CD4-positive, alpha-beta T cell (primary cell): Measurements from ENCODE around the gene CELF4. TPM values are rescaled to one million over a fixed set of nuclear protein-coding genes. Genes with fewer than 3 reads are reported as not detected.

Source experiments
- ATAC-seq: fragments of 200-7000 bp; cut with Tn5 transposase; one replicate; pipeline ENCODE4 v1.10.0; 2022; ENCODE audit warnings: mild to moderate bottlenecking; ENCODE audit not compliant: poor library complexity
- CTCF ChIA-PET: fragments of 350-600 bp; sonication (Branson Sonifier 250); formaldehyde crosslinking; loops from one replicate; lab custom pipeline; 2021; ENCODE audit warnings: antibody characterized with exemption, inconsistent platforms; lab: Charles Lee
- POLR2A ChIA-PET: fragments of 350-600 bp; sonication (Branson Sonifier 250); formaldehyde crosslinking; loops from one replicate; lab custom pipeline; 2021; ENCODE audit warnings: antibody characterized with exemption, inconsistent platforms; lab: Charles Lee
- DNase-seq, 14 experiments: peaks; one replicate each; pipeline ENCODE4 v3.0.0-alpha.2; 2013 to 2020; ENCODE audit warnings: mixed read lengths in 2 of 14
- H3K27ac ChIP-seq, 2 donors: one replicate each; pipeline versions ENCODE4 v1.5.1 to v1.7.0; 2013; ENCODE audit warnings: low read length in 2 of 2, low read depth in 1 of 2, mild to moderate bottlenecking in 1 of 2
- H3K27me3 ChIP-seq, 2 experiments: 1 replicate in 1 of 2; 2 replicates in 1 of 2; pipeline versions ENCODE4 v1.6.1 to v1.7.0; 2013; ENCODE audit warnings: low read length in 2 of 2, control low read depth in 1 of 2, mild to moderate bottlenecking in 1 of 2, moderate library complexity in 1 of 2; ENCODE audit not compliant: insufficient read depth in 2 of 2, control insufficient read depth in 1 of 2
- H3K36me3 ChIP-seq: one replicate; pipeline ENCODE4 v1.6.1; 2013; ENCODE audit warnings: low read length, control low read depth; ENCODE audit not compliant: insufficient read depth
- H3K4me1 ChIP-seq: one replicate; pipeline ENCODE4 v1.6.1; 2013; ENCODE audit warnings: low read length, control low read depth; ENCODE audit not compliant: insufficient read depth
- H3K4me3 ChIP-seq: one replicate; pipeline ENCODE4 v1.5.1; 2013; ENCODE audit warnings: mild to moderate bottlenecking, low read length, moderate library complexity
- H3K9me3 ChIP-seq, 2 experiments: 1 replicate in 1 of 2; 2 replicates in 1 of 2; pipeline versions ENCODE4 v1.6.1 to v1.7.0; 2013; ENCODE audit warnings: low read length in 2 of 2, mild to moderate bottlenecking in 2 of 2, control low read depth in 1 of 2, moderate library complexity in 1 of 2; ENCODE audit not compliant: control insufficient read depth in 1 of 2, insufficient read depth in 1 of 2
- H3K27ac Mint-ChIP-seq: one replicate; pipeline ENCODE4 v1.8.0; 2020; ENCODE audit warnings: mixed read lengths
- H3K27me3 Mint-ChIP-seq: one replicate; pipeline ENCODE4 v1.8.0; 2021; ENCODE audit warnings: mixed read lengths
- H3K36me3 Mint-ChIP-seq: one replicate; pipeline ENCODE4 v1.8.0; 2021; ENCODE audit warnings: low read depth, mixed read lengths
- H3K4me1 Mint-ChIP-seq: one replicate; pipeline ENCODE4 v1.8.0; 2021; ENCODE audit warnings: low read depth, mixed read lengths
- H3K4me3 Mint-ChIP-seq: one replicate; pipeline ENCODE4 v1.8.0; 2020; ENCODE audit warnings: mild to moderate bottlenecking, mixed read lengths
- H3K9me3 Mint-ChIP-seq: one replicate; pipeline ENCODE4 v1.8.0; 2020; ENCODE audit warnings: mixed read lengths
- intact Hi-C, 2 experiments: fragments of 100-400 bp; cut with DNase I in 1 of 2; cut with micrococcal nuclease in 1 of 2; formaldehyde crosslinking; loops; one replicate each; pipeline versions ENCODE4 v1.15.1 to v1.9.0; 2023 to 2025; cut with DNase I, micrococcal nuclease
- total RNA-seq, 174 experiments: library from RNA in 2 of 174; stranded (reverse) in 2 of 174; gene quantifications; one replicate each; pipeline ENCODE4 v1.2.3 and lab custom pipeline; 2021 to 2026
- TF ChIP-seq, protein P1 (sequence below): fragments of 200-600 bp; IDR thresholded peaks from one replicate; pipeline ENCODE4 v1.8.0; 2022; ENCODE audit warnings: antibody characterized with exemption, mild to moderate bottlenecking

CELF4 gene
- total RNA-seq, 2 experiments from 2014 or later, result not detected

DNA sequence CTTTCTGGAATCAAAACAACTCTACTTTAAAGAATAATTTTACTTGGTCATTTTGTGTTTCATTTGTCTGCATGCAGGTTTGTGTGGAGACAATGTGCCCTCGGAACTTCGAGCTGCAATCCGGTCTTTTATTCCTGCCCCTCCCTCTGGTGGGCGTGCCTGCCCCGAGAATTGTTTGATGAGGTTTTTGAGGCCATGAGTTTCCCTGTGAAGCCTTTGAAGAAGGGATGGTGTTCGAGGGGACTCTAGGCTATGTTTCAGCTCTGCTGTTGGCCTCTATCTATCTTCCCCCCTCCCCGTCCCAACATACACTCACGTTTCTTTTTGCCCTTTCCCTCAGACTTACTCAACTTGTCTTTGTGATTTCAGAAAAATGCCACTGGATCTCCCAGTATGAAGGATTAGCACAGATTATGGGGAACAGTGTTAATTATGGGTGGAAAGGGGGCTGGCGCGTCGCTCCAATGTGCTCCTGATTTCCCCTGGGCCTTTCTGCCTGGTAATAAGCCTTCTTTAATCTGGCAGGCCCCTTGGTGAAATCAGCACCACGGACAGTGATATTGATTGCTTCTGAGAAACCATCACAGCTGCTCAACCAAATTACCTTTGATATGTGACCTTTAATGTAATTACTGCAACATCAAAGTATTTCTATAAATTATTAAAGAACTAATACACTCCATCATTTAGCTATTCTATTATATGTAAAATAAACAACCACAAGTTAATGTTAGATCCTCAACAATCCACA is 82.2 kb downstream of the CELF4 start:
- TF ChIP-seq, protein P1, sequence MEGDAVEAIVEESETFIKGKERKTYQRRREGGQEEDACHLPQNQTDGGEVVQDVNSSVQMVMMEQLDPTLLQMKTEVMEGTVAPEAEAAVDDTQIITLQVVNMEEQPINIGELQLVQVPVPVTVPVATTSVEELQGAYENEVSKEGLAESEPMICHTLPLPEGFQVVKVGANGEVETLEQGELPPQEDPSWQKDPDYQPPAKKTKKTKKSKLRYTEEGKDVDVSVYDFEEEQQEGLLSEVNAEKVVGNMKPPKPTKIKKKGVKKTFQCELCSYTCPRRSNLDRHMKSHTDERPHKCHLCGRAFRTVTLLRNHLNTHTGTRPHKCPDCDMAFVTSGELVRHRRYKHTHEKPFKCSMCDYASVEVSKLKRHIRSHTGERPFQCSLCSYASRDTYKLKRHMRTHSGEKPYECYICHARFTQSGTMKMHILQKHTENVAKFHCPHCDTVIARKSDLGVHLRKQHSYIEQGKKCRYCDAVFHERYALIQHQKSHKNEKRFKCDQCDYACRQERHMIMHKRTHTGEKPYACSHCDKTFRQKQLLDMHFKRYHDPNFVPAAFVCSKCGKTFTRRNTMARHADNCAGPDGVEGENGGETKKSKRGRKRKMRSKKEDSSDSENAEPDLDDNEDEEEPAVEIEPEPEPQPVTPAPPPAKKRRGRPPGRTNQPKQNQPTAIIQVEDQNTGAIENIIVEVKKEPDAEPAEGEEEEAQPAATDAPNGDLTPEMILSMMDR, result no peak
- H3K27me3 ChIP-seq, result peaks cover 37 to 44% of the 10 kb centered on the region in 2 experiments
- ChIA-PET POLR2A (no interaction called here), CTCF (no interaction called here)
- H3K4me3 Mint-ChIP-seq, result no peak overlapping the region
- no peaks in the 10 kb centered on the region for H3K36me3 Mint-ChIP-seq
- no peaks in the 10 kb centered on the region for H3K9me3 Mint-ChIP-seq
- peaks cover 0 to 14% of the 10 kb centered on the region in 2 experiments for H3K9me3 ChIP-seq
- peaks cover 69% of the 10 kb centered on the region for H3K27me3 Mint-ChIP-seq
- H3K4me1 Mint-ChIP-seq, result peaks cover 3% of the 10 kb centered on the region
- ATAC-seq, result no peak
- H3K36me3 ChIP-seq, result no peaks in the 10 kb centered on the region
- no peak overlapping the region for H3K4me3 ChIP-seq
- intact Hi-C loops, result no loop called here
- H3K27ac Mint-ChIP-seq, result no peak overlapping the region
- H3K4me1 ChIP-seq, result peaks cover 2% of the 10 kb centered on the region
- no peak overlapping the region for H3K27ac ChIP-seq
- DNase-seq, result no peak

GRCh38 chr18:37482433-37482832 is 83.2 kb downstream of the CELF4 start:
- Histone ChIP-seq H3K4me3 (no peak overlapping the region), H3K9me3 (peaks cover 0 to 20% of the 10 kb centered on the region in 2 experiments), H3K36me3 (no peaks in the 10 kb centered on the region), H3K27ac (no peak overlapping the region), H3K27me3 (peaks cover 32 to 34% of the 10 kb centered on the region in 2 experiments), H3K4me1 (peaks cover 2% of the 10 kb centered on the region)
- peaks cover 63% of the 10 kb centered on the region for H3K27me3 Mint-ChIP-seq
- CTCF ChIA-PET, result no interaction called here
- TF ChIP-seq, protein P1, result no peak
- H3K4me1 Mint-ChIP-seq, result peaks cover 3% of the 10 kb centered on the region
- no peak overlapping the region for H3K4me3 Mint-ChIP-seq
- DNase-seq, result no peak
- no peak for ATAC-seq
- H3K36me3 Mint-ChIP-seq, result no peaks in the 10 kb centered on the region
- intact Hi-C loops, result no loop called here
- no peak overlapping the region for H3K27ac Mint-ChIP-seq
- no peaks in the 10 kb centered on the region for H3K9me3 Mint-ChIP-seq
- POLR2A ChIA-PET, result no interaction called here

- H3K4me1 Mint-ChIP-seq, result peaks cover 3% of the 10 kb centered on the region
- no peak overlapping the region for H3K27ac ChIP-seq
- H3K4me3 ChIP-seq, result no peak overlapping the region
- DNase-seq (no peak), ATAC-seq (no peak)
- ChIA-PET POLR2A (no interaction called here), CTCF (no interaction called here)
- H3K4me1 ChIP-seq, result peaks cover 2% of the 10 kb centered on the region
- no peaks in the 10 kb centered on the region for H3K36me3 Mint-ChIP-seq
- H3K27ac Mint-ChIP-seq, result no peak overlapping the region
- H3K27me3 ChIP-seq, result peaks cover 28 to 30% of the 10 kb centered on the region in 2 experiments
- peaks cover 59% of the 10 kb centered on the region for H3K27me3 Mint-ChIP-seq
- TF ChIP-seq, protein P1, result no peak
- H3K9me3 ChIP-seq, result peaks cover 0 to 20% of the 10 kb centered on the region in 2 experiments
- H3K4me3 Mint-ChIP-seq, result no peak overlapping the region
- no peaks in the 10 kb centered on the region for H3K36me3 ChIP-seq
- no peaks in the 10 kb centered on the region for H3K9me3 Mint-ChIP-seq
- intact Hi-C loops, result no loop called here
Observed at GRCh38 chr18:37482002-37482401, 83.6 kb downstream of the CELF4 start.
